ENCODE results near the gene KRTAP10-9.
"Not testable (repeated sequence)": the region's sequence is repeated elsewhere in the genome, so short reads cannot be mapped to it uniquely, and the experiment has no call there.

The KRTAP10-9 gene

GRCh38 chr21:44615911-44616590 lies 10.8 kb upstream of the KRTAP10-9 start:
- no peak for DNase-seq (ENCODE audit: low read depth)

GRCh38 chr21:44616591-44616926 lies 10.3 kb upstream of the KRTAP10-9 start:
- DNase-seq (ENCODE audit: low read depth) = no peak

- no peak for DNase-seq (ENCODE audit: low read depth)
These were observed 9.8 kb upstream of the KRTAP10-9 start for GRCh38 chr21:44617071-44617501.

- DNase-seq (ENCODE audit: low read depth) = no peak
These were observed 8.4 kb upstream of the KRTAP10-9 start for GRCh38 chr21:44618504-44618903.

- DNase-seq (ENCODE audit: low read depth) = peak; percentile 43
These were observed 8.0 kb upstream of the KRTAP10-9 start for GRCh38 chr21:44618909-44619308.

GRCh38 chr21:44619886-44620285 lies 7.0 kb upstream of the KRTAP10-9 start:
- DNase-seq (ENCODE audit: low read depth) = no peak

- no peak for DNase-seq (ENCODE audit: low read depth)
These were observed 3.3 kb upstream of the KRTAP10-9 start for GRCh38 chr21:44623575-44623974.

GRCh38 chr21:44625756-44626155 lies 1.1 kb upstream of the KRTAP10-9 start:
- no peak for DNase-seq (ENCODE audit: low read depth)

- no peak for DNase-seq (ENCODE audit: low read depth)
These were observed 631 bp upstream of the KRTAP10-9 start for GRCh38 chr21:44626262-44626661.

- not testable (repeated sequence) for DNase-seq (ENCODE audit: low read depth)
These were observed 409 bp downstream of the KRTAP10-9 start for GRCh38 chr21:44627181-44627822.

GRCh38 chr21:44627831-44628233 lies 939 bp downstream of the KRTAP10-9 start:
- not testable (repeated sequence) for DNase-seq (ENCODE audit: low read depth)

GRCh38 chr21:44628707-44629391 lies 2.0 kb downstream of the KRTAP10-9 start:
- DNase-seq (ENCODE audit: low read depth) = no peak

GRCh38 chr21:44630440-44630839 lies 3.5 kb downstream of the KRTAP10-9 start:
- no peak for DNase-seq (ENCODE audit: low read depth)

- no peak for DNase-seq (ENCODE audit: low read depth)
These were observed 5.2 kb downstream of the KRTAP10-9 start for GRCh38 chr21:44632067-44632466.

GRCh38 chr21:44636209-44637017 lies 9.5 kb downstream of the KRTAP10-9 start:
- DNase-seq (ENCODE audit: low read depth) = no peak

- DNase-seq (ENCODE audit: low read depth) = no peak
These were observed 10.3 kb downstream of the KRTAP10-9 start, which contains the start of gene KRTAP10-10 for GRCh38 chr21:44637018-44637850. Gene KRTAP10-10, plus strand, starts transcription at chr21:44637356. Its CDS starts 62 bp downstream, at chr21:44637418.

GRCh38 chr21:44637851-44638348 lies 11.0 kb downstream of the KRTAP10-9 start:
- not testable (repeated sequence) for DNase-seq (ENCODE audit: low read depth)

- DNase-seq (ENCODE audit: low read depth) = not testable (repeated sequence)
These were observed 11.8 kb downstream of the KRTAP10-9 start for GRCh38 chr21:44638506-44639330.

GRCh38 chr21:44639331-44639655 lies 12.4 kb downstream of the KRTAP10-9 start:
- no peak for DNase-seq (ENCODE audit: low read depth)

- no peak for DNase-seq (ENCODE audit: low read depth)
These were observed 13.9 kb downstream of the KRTAP10-9 start for GRCh38 chr21:44640761-44641160.

All from activated T-helper 1 cell treated with Interleukin-2 at 50 U/mL for 16 hours (primary cell).